ENCODE measurements around the gene IREB2.
A peak's percentile ranks its signal among the peaks of the same experiment; 100 is the strongest.

The IREB2 gene

GRCh38 chr15:78406016-78406585 lies 31.9 kb upstream of the IREB2 start:
- DNase-seq, result no peak

GRCh38 chr15:78407608-78408354 lies 30.2 kb upstream of the IREB2 start:
- DNase-seq, result no peak

GRCh38 chr15:78408355-78408640 lies 29.7 kb upstream of the IREB2 start:
- no peak for DNase-seq

GRCh38 chr15:78408961-78409360 lies 29.1 kb upstream of the IREB2 start:
- no peak for DNase-seq

- no peak for DNase-seq
Observed at GRCh38 chr15:78411061-78411460, 27.0 kb upstream of the IREB2 start.

- no peak for DNase-seq
Observed at GRCh38 chr15:78414621-78415250, 23.3 kb upstream of the IREB2 start.

- DNase-seq, result peak; percentile 19
Observed at GRCh38 chr15:78415284-78415683, 22.7 kb upstream of the IREB2 start.

- DNase-seq, result no peak
Observed at GRCh38 chr15:78417754-78418630, 20.0 kb upstream of the IREB2 start.

GRCh38 chr15:78418686-78419085 lies 19.3 kb upstream of the IREB2 start:
- DNase-seq, result no peak

- no peak for DNase-seq
Observed at GRCh38 chr15:78419367-78419766, 18.6 kb upstream of the IREB2 start.

- DNase-seq, result no peak
Observed at GRCh38 chr15:78420220-78420619, 17.8 kb upstream of the IREB2 start.

- DNase-seq, result no peak
Observed at GRCh38 chr15:78420766-78421165, 17.2 kb upstream of the IREB2 start.

- no peak for DNase-seq
Observed at GRCh38 chr15:78421238-78421965, 16.6 kb upstream of the IREB2 start.

GRCh38 chr15:78422571-78423340 lies 15.3 kb upstream of the IREB2 start:
- DNase-seq, result peak; percentile 57

- no peak for DNase-seq
Observed at GRCh38 chr15:78424673-78425072, 13.3 kb upstream of the IREB2 start.

GRCh38 chr15:78425643-78426042 lies 12.4 kb upstream of the IREB2 start:
- no peak for DNase-seq

GRCh38 chr15:78426300-78426699 lies 11.7 kb upstream of the IREB2 start:
- no peak for DNase-seq

- no peak for DNase-seq
Observed at GRCh38 chr15:78427953-78428352, 10.1 kb upstream of the IREB2 start.

- no peak for DNase-seq
Observed at GRCh38 chr15:78429477-78429876, 8.5 kb upstream of the IREB2 start.

GRCh38 chr15:78431955-78432354 lies 6.1 kb upstream of the IREB2 start:
- DNase-seq, result no peak

GRCh38 chr15:78432664-78433063 lies 5.4 kb upstream of the IREB2 start:
- no peak for DNase-seq

GRCh38 chr15:78434134-78434533 lies 3.9 kb upstream of the IREB2 start:
- no peak for DNase-seq

All from NCI-H2227 treated with DMSO at 0.1 percent for 48 hours (cell line).